ENCODE data around the gene ERN1.

Gene ERN1

DNA sequence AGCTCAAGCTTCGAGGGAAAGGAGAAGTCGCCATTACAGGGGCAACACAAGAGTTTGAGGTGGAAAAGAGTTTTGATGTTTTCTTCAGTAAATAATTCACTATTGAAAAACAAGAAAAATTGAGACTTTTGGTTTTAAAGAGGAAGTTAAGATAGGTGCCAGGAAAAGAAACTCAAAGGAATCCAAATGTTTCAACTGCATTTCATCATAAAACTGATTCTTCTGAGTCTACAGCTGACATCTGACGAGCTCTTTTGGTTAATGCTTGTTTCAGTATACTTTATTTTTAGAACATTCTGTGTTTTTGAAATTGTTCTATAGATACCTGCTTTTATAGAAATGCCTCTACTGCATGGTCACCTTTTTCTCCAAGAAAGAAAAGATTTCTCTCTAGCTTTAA is 54.0 kb downstream of the ERN1 start:
- Histone ChIP-seq H4K91ac (ENCODE audit: low read depth, low read length, poor library complexity) (no peak overlapping the region), H2AK5ac (ENCODE audit: low read depth, low read length) (no peak overlapping the region), H3K4me1 (ENCODE audit: control insufficient read depth in 2 of 2, insufficient read depth in 1 of 2, low read depth in 1 of 2, low read length in 2 of 2) (no peaks in the 10 kb centered on the region), H3K36me3 (replicated peaks in 1 of 2; ENCODE audit: control insufficient read depth in 2 of 2, insufficient read depth in 2 of 2, low read length in 2 of 2) (peaks cover 0 to 6% of the 10 kb centered on the region in 2 donors), H3K27ac (replicated peaks; ENCODE audit: low read length) (no peak overlapping the region), H4K8ac (ENCODE audit: low read depth, low read length) (no peak overlapping the region), H3K9ac (ENCODE audit: low read depth, low read length, poor library complexity) (no peak overlapping the region), H3K79me1 (ENCODE audit: low read depth, low read length) (no peaks in the 10 kb centered on the region), H3K4ac (ENCODE audit: low read length) (no peak overlapping the region), H3K14ac (ENCODE audit: low read length) (no peak overlapping the region), H2BK5ac (ENCODE audit: low read length) (no peak overlapping the region), H3K4me3 (ENCODE audit: low read length in 2 of 2) (no peak overlapping the region), H2AFZ (ENCODE audit: low read length) (no peak overlapping the region), H3K4me2 (ENCODE audit: insufficient read depth, low read length, poor library complexity, severe bottlenecking) (no peak overlapping the region), H3K27me3 (ENCODE audit: control insufficient read depth in 3 of 3, insufficient read depth in 3 of 3, low read depth in 1 of 3, low read length in 3 of 3) (no peaks in the 10 kb centered on the region), H3K9me3 (replicated peaks in 1 of 2; ENCODE audit: control insufficient read depth in 2 of 2, insufficient read depth in 1 of 2, low read depth in 1 of 2, low read length in 2 of 2) (no peaks in the 10 kb centered on the region), H2BK15ac (ENCODE audit: low read length) (no peak overlapping the region), H2BK12ac (ENCODE audit: low read length) (no peak overlapping the region), H3K23ac (ENCODE audit: low read depth, low read length, poor library complexity) (no peak overlapping the region), H3K18ac (ENCODE audit: low read length) (no peak overlapping the region), H2BK120ac (ENCODE audit: low read depth, low read length) (no peak overlapping the region)
- WGBS, 2 donors (ENCODE audit: extremely low coverage in 2 of 2, insufficient read length in 2 of 2, insufficient replicate concordance in 1 of 2) = no CpG with 5 or more reads among the region's 3 CpGs
- no peak for DNase-seq (ENCODE audit: low spot score)

DNA sequence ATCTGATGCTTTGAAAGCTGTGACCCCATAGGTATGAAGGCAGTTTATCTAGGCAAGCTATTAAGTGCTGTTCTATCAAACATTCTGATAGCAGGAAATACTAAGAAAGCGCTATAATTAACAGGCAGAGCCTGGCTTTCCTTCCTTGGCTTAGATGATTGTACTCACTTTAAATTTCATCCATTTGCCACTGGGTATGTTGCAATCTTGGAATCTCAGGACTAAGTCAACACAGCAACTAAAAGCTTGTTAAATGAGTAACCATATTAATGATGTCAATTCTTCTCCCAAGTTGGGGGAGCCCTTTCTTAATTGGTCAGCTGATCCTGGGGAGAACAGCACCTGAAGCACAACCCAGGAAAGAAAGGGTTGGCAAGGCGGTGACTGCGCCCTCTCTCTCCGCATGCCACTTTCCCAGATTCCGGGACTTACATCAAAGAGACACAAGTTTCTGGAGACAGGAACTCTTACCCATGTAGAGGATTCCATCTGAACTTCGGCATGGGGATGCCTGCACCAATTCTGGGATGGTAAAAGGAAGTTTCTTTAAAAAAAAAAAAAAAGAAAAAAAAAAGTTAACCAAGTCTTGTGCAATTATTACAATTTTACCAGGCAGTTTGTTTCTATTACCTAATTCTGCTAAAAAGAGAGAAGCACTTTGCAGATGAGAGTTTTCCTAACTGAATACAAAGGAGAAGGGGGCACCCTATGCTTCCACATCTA is 55.1 kb downstream of the ERN1 start:
- no peak overlapping the region for H2BK12ac ChIP-seq (ENCODE audit: low read length)
- H2BK120ac ChIP-seq (ENCODE audit: low read depth, low read length) = no peak overlapping the region
- H3K9me3 ChIP-seq (replicated peaks in 1 of 2; ENCODE audit: control insufficient read depth in 2 of 2, insufficient read depth in 1 of 2, low read depth in 1 of 2, low read length in 2 of 2) = peaks cover under 1 to 5% of the 10 kb centered on the region in 2 donors
- no peaks in the 10 kb centered on the region for H3K79me1 ChIP-seq (ENCODE audit: low read depth, low read length)
- H2AFZ ChIP-seq (ENCODE audit: low read length) = no peak overlapping the region
- no peak overlapping the region for H3K18ac ChIP-seq (ENCODE audit: low read length)
- H3K4me2 ChIP-seq (ENCODE audit: insufficient read depth, low read length, poor library complexity, severe bottlenecking) = no peak overlapping the region
- no peak overlapping the region for H2BK5ac ChIP-seq (ENCODE audit: low read length)
- no CpG with 5 or more reads among the region's 6 CpGs for WGBS, 2 donors (ENCODE audit: extremely low coverage in 2 of 2, insufficient read length in 2 of 2, insufficient replicate concordance in 1 of 2)
- no peak overlapping the region for H3K9ac ChIP-seq (ENCODE audit: low read depth, low read length, poor library complexity)
- DNase-seq (ENCODE audit: low spot score) = no peak
- no peak overlapping the region for H3K14ac ChIP-seq (ENCODE audit: low read length)
- H3K27ac ChIP-seq (replicated peaks; ENCODE audit: low read length) = no peak overlapping the region
- H3K36me3 ChIP-seq (replicated peaks in 1 of 2; ENCODE audit: control insufficient read depth in 2 of 2, insufficient read depth in 2 of 2, low read length in 2 of 2) = peaks cover 0 to 16% of the 10 kb centered on the region in 2 donors
- H4K91ac ChIP-seq (ENCODE audit: low read depth, low read length, poor library complexity) = no peak overlapping the region
- no peak overlapping the region for H3K4me3 ChIP-seq (ENCODE audit: low read length in 2 of 2)
- H2BK15ac ChIP-seq (ENCODE audit: low read length) = no peak overlapping the region
- H3K4ac ChIP-seq (ENCODE audit: low read length) = no peak overlapping the region
- no peaks in the 10 kb centered on the region for H3K27me3 ChIP-seq (ENCODE audit: control insufficient read depth in 3 of 3, insufficient read depth in 3 of 3, low read depth in 1 of 3, low read length in 3 of 3)
- no peak overlapping the region for H4K8ac ChIP-seq (ENCODE audit: low read depth, low read length)
- no peak overlapping the region for H2AK5ac ChIP-seq (ENCODE audit: low read depth, low read length)
- no peaks in the 10 kb centered on the region for H3K4me1 ChIP-seq (ENCODE audit: control insufficient read depth in 2 of 2, insufficient read depth in 1 of 2, low read depth in 1 of 2, low read length in 2 of 2)
- H3K23ac ChIP-seq (ENCODE audit: low read depth, low read length, poor library complexity) = no peak overlapping the region

DNA sequence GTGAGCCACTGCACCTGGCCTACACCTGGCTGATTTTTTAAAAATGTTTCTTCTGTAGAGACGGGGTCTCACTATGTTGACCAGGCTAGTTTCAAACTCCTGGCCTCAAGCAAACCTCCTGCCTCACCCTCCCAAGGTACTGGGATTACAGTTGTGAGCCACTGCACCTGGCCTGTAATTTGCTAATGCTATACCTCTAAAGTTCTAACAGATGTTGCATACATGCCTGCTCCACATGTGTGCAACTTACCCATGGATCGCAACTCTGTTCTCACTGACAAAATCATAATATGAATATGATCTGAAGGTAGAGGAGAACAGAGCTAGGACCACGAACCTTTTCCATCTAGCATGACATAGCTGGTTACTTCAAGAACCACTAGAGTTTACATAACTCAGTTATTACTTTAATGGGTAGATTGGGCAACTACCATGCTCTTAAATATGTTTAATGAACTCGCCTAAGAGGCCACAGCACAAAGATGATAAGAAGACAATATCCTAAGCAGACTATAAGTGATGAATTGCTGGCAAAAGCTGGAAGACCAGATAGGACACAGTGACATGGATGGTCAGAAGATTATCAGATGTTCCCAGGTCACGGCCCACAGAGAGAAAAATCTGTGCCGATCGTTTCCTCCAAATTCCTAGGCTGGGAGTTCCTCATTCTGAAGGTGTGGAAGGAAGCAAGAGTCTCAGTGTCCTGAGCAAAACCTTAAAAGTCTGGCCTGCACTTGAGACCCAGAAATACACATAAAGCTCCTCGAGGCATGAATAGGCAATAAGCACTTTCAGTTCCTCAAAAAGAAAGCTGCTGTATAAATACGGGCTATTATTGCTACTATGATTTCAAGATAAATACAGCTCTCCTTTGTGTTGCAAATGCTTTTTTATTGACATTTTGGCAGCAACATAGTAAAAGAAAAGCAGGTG is 55.9 kb downstream of the ERN1 start:
- Histone ChIP-seq H4K91ac (ENCODE audit: low read depth, low read length, poor library complexity) (no peak overlapping the region), H4K8ac (ENCODE audit: low read depth, low read length) (no peak overlapping the region), H3K4me1 (ENCODE audit: control insufficient read depth in 2 of 2, insufficient read depth in 1 of 2, low read depth in 1 of 2, low read length in 2 of 2) (no peaks in the 10 kb centered on the region), H2BK12ac (ENCODE audit: low read length) (no peak overlapping the region), H2AK5ac (ENCODE audit: low read depth, low read length) (no peak overlapping the region), H3K23ac (ENCODE audit: low read depth, low read length, poor library complexity) (no peak overlapping the region), H3K4me2 (ENCODE audit: insufficient read depth, low read length, poor library complexity, severe bottlenecking) (no peak overlapping the region), H3K18ac (ENCODE audit: low read length) (no peak overlapping the region), H3K4me3 (ENCODE audit: low read length in 2 of 2) (no peak overlapping the region), H3K27me3 (ENCODE audit: control insufficient read depth in 3 of 3, insufficient read depth in 3 of 3, low read depth in 1 of 3, low read length in 3 of 3) (no peaks in the 10 kb centered on the region), H2BK120ac (ENCODE audit: low read depth, low read length) (no peak overlapping the region), H3K14ac (ENCODE audit: low read length) (no peak overlapping the region), H3K27ac (replicated peaks; ENCODE audit: low read length) (no peak overlapping the region), H2AFZ (ENCODE audit: low read length) (no peak overlapping the region), H3K4ac (ENCODE audit: low read length) (no peak overlapping the region), H3K9ac (ENCODE audit: low read depth, low read length, poor library complexity) (no peak overlapping the region), H2BK5ac (ENCODE audit: low read length) (no peak overlapping the region), H3K79me1 (ENCODE audit: low read depth, low read length) (no peaks in the 10 kb centered on the region), H3K9me3 (replicated peaks in 1 of 2; ENCODE audit: control insufficient read depth in 2 of 2, insufficient read depth in 1 of 2, low read depth in 1 of 2, low read length in 2 of 2) (peaks cover 6 to 13% of the 10 kb centered on the region in 2 donors), H3K36me3 (replicated peaks in 1 of 2; ENCODE audit: control insufficient read depth in 2 of 2, insufficient read depth in 2 of 2, low read length in 2 of 2) (peaks cover 0 to 16% of the 10 kb centered on the region in 2 donors), H2BK15ac (ENCODE audit: low read length) (no peak overlapping the region)
- WGBS, 2 donors (ENCODE audit: extremely low coverage in 2 of 2, insufficient read length in 2 of 2, insufficient replicate concordance in 1 of 2) = no CpG with 5 or more reads among the region's 9 CpGs
- DNase-seq (ENCODE audit: low spot score) = no peak

DNA sequence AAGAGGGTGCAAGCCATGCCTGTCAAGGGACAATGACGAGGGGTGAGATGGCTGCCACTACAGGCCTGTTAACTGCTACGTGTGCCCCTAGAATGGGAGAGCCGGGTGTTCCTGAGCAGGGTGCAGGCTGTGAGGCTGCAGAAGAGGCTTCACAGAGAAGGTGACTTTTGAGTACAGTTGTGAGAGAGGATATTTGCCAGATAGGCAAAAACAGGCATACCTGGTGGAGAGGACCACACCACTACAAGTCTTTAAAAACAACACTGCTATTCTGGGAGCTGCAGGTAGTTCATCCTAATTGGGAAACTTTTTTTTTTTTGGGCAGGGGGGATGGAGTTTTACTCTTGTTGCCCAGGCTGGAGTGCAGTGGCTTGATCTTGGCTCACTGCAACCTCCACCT is 58.8 kb downstream of the ERN1 start:
- no peak overlapping the region for H3K14ac ChIP-seq (ENCODE audit: low read length)
- H3K27me3 ChIP-seq (ENCODE audit: control insufficient read depth in 3 of 3, insufficient read depth in 3 of 3, low read depth in 1 of 3, low read length in 3 of 3) = no peaks in the 10 kb centered on the region
- H3K36me3 ChIP-seq (replicated peaks in 1 of 2; ENCODE audit: control insufficient read depth in 2 of 2, insufficient read depth in 2 of 2, low read length in 2 of 2) = peaks cover 0 to 17% of the 10 kb centered on the region in 2 donors
- H3K4me2 ChIP-seq (ENCODE audit: insufficient read depth, low read length, poor library complexity, severe bottlenecking) = no peak overlapping the region
- H3K79me1 ChIP-seq (ENCODE audit: low read depth, low read length) = no peaks in the 10 kb centered on the region
- H3K23ac ChIP-seq (ENCODE audit: low read depth, low read length, poor library complexity) = no peak overlapping the region
- H3K9ac ChIP-seq (ENCODE audit: low read depth, low read length, poor library complexity) = no peak overlapping the region
- no peak overlapping the region for H2AK5ac ChIP-seq (ENCODE audit: low read depth, low read length)
- no peak overlapping the region for H4K8ac ChIP-seq (ENCODE audit: low read depth, low read length)
- no peak overlapping the region for H2BK15ac ChIP-seq (ENCODE audit: low read length)
- H3K9me3 ChIP-seq (replicated peaks in 1 of 2; ENCODE audit: control insufficient read depth in 2 of 2, insufficient read depth in 1 of 2, low read depth in 1 of 2, low read length in 2 of 2) = peaks cover 8 to 19% of the 10 kb centered on the region in 2 donors
- H3K27ac ChIP-seq (replicated peaks; ENCODE audit: low read length) = no peak overlapping the region
- no peak overlapping the region for H3K4me3 ChIP-seq (ENCODE audit: low read length in 2 of 2)
- H2BK12ac ChIP-seq (ENCODE audit: low read length) = no peak overlapping the region
- no CpG with 5 or more reads among the region's 3 CpGs for WGBS, 2 donors (ENCODE audit: extremely low coverage in 2 of 2, insufficient read length in 2 of 2, insufficient replicate concordance in 1 of 2)
- no peak overlapping the region for H2AFZ ChIP-seq (ENCODE audit: low read length)
- H3K4me1 ChIP-seq (ENCODE audit: control insufficient read depth in 2 of 2, insufficient read depth in 1 of 2, low read depth in 1 of 2, low read length in 2 of 2) = no peaks in the 10 kb centered on the region
- H3K18ac ChIP-seq (ENCODE audit: low read length) = no peak overlapping the region
- DNase-seq (ENCODE audit: low spot score) = no peak
- H3K4ac ChIP-seq (ENCODE audit: low read length) = no peak overlapping the region
- H4K91ac ChIP-seq (ENCODE audit: low read depth, low read length, poor library complexity) = no peak overlapping the region
- no peak overlapping the region for H2BK120ac ChIP-seq (ENCODE audit: low read depth, low read length)
- H2BK5ac ChIP-seq (ENCODE audit: low read length) = no peak overlapping the region
